GM12892 (cell line): ENCODE results near the gene ZBTB2. TPM values are rescaled to one million over a fixed set of nuclear protein-coding genes. Genes with fewer than 3 reads are reported as not detected.

Source experiments
- DNase-seq: peaks from one replicate; pipeline ENCODE4 v3.0.0; 2011; ENCODE audit not compliant: insufficient read length
- FAIRE-seq: peaks from 2 replicates; lab custom pipeline; 2011; peaks lifted over from hg19 to GRCh38; lab: Jason Lieb, UNC
- POLR2A ChIP-seq: IDR thresholded peaks from 2 replicates; pipeline ENCODE4 v1.6.1; 2011; ENCODE audit warnings: low read depth, low read length, control low read depth
- POLR2AphosphoS5 ChIP-seq: IDR thresholded peaks from 2 replicates; pipeline ENCODE4 v1.6.1; 2011; ENCODE audit warnings: low read depth, low read length, control low read depth
- TAF1 ChIP-seq: IDR thresholded peaks from 2 replicates; pipeline ENCODE4 v1.6.1; 2011; ENCODE audit warnings: low read depth, mild to moderate bottlenecking, control low read depth, low read length, borderline replicate concordance
- polyA plus RNA-seq: library from polyadenylated mRNA; unstranded; fragments of >200 nt; gene quantifications from one replicate; pipeline ENCODE4 v1.2.1, GENCODE V29; 2012; ENCODE audit warnings: missing spikeins, inconsistent platforms; ENCODE audit not compliant: missing spikeins

ZBTB2 gene
- 9.3 TPM for polyA plus RNA-seq

- FAIRE-seq: peak; percentile 83
- DNase-seq: peak; percentile 39
- TF ChIP-seq POLR2A (peak; percentile 4; the same call in 1 of the 2 replicates), TAF1 (no peak)
These were observed at the start of gene ZBTB2 for GRCh38 chr6:151391471-151392413. ZBTB2 (minus strand) TSS chr6:151391559; CDS start chr6:151373637, 17,922 bp downstream.

DNA sequence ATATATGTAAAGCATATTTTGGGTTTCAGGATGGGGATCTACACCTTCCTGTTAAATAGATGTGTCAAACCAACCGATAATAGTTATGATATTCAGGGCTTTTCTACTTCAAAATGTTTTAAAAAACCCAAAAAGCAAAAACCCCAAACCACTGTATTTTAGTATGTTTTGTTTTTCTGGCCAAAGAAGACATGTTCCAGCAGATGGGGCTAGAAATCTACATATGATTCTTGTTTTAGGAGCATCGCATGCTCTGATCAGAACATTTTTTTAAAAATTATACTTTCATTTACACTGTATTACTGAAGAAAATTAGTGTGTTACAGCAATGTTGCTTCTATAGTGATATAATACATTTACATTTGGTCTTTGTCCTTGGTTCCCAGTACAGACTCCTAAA, 49.6 kb upstream of the ZBTB2 start:
- TF ChIP-seq TAF1: no peak
- no peak for TF ChIP-seq POLR2AphosphoS5
- TF ChIP-seq POLR2A: no peak
- FAIRE-seq (no peak), DNase-seq (no peak)

- no peak for DNase-seq
- FAIRE-seq: no peak
- TF ChIP-seq TAF1 (no peak), POLR2A (no peak), POLR2AphosphoS5 (no peak)
These were observed 49.1 kb upstream of the ZBTB2 start for GRCh38 chr6:151440498-151440897.

- DNase-seq (no peak), FAIRE-seq (no peak)
- TF ChIP-seq POLR2A: no peak
- TF ChIP-seq TAF1: no peak
- no peak for TF ChIP-seq POLR2AphosphoS5
These were observed 46.0 kb upstream of the ZBTB2 start for GRCh38 chr6:151437401-151437800.

- TF ChIP-seq TAF1 (no peak), POLR2AphosphoS5 (no peak), POLR2A (no peak)
- FAIRE-seq (no peak), DNase-seq (no peak)
These were observed 45.4 kb upstream of the ZBTB2 start for GRCh38 chr6:151436802-151437201.

DNA sequence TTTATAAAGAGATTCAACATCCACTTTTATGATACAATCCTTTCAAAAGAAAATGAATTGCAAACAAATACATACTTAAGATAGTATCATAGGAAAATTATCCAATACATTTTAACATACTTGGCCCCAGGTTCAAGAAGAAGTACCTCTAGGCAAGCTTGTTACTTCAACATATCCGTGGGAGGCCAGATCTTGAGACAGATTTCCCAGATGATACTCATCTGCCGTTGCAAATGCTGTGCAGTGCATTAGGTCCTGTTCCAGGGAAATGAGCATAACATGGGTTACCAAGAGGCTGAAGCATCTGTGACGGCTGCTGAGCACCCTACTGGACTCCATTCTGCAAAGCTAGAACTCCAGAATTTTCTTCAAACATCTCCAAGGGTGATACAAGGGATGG, 44.9 kb upstream of the ZBTB2 start:
- FAIRE-seq (no peak), DNase-seq (no peak)
- no peak for TF ChIP-seq POLR2A
- TF ChIP-seq POLR2AphosphoS5: no peak
- no peak for TF ChIP-seq TAF1

GRCh38 chr6:151434369-151434768, 43.0 kb upstream of the ZBTB2 start:
- DNase-seq (no peak), FAIRE-seq (no peak)
- TF ChIP-seq TAF1 (no peak), POLR2A (no peak), POLR2AphosphoS5 (no peak)

GRCh38 chr6:151432651-151433050, 41.3 kb upstream of the ZBTB2 start:
- TF ChIP-seq POLR2A (no peak), POLR2AphosphoS5 (no peak), TAF1 (no peak)
- DNase-seq (no peak), FAIRE-seq (no peak)

DNA sequence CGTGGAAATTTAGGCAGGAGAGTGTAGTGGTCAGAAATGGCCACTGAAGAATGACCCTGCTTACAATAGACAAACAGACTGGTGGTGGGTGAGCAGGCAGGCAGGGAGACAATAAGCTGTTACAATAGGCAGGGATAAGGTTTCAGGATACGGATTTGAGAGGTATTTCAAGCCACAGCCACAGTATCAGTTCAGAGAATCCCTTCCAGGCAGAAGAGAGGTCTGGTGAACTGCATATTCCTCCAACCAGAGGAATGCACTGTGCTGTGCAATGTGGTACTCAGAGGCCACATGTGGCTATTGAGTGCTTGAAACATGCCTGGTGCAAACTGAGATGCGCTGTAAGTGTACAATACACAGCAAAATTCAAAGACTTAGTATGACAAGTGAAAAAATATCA, 40.0 kb upstream of the ZBTB2 start:
- TF ChIP-seq TAF1 (no peak), POLR2A (no peak), POLR2AphosphoS5 (no peak)
- DNase-seq: no peak
- no peak for FAIRE-seq

- FAIRE-seq: no peak
- TF ChIP-seq POLR2A: no peak
- TF ChIP-seq POLR2AphosphoS5: no peak
- TF ChIP-seq TAF1: no peak
These were observed 39.5 kb upstream of the ZBTB2 start for GRCh38 chr6:151430886-151431285.

DNA sequence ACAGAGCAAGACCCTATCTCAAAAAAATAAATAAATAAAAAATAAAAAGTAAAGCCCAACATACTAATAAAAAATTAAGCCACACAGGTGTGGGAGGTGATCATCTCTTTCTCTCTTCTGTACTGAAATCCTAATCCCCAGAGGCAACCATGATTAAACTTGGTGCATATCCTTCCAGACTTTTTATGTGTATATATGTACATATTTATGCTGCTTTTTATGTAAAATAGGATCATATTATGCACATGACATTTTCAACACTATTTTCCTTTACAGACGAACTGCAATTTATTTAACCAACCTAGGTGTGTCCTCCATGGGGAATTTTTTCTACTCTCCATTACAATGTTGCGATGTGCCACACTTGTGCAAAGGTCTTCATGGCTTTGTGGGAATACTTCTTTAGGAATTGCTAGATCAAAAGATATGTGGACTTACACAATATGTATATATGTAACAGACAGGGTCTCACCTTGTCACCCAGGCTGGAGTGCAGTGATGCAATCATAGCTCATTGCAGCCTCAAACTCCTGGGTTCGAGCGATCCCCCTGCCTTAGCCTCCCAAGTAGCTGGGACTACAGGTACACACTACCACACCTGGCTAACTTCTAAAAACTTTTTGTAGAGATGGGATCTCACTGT, 36.9 kb upstream of the ZBTB2 start:
- FAIRE-seq (no peak), DNase-seq (no peak)
- TF ChIP-seq POLR2AphosphoS5 (no peak), POLR2A (no peak), TAF1 (no peak)

More at GRCh38 chr6:151430886-151431285, 39.5 kb upstream of the ZBTB2 start:
- no peak for DNase-seq
